HEK293 (cell line): ENCODE results near the gene GPM6B.

Experiments
- CTCF ChIA-PET: fragments of 350-600 bp; formaldehyde crosslinking; extraction: SDS; loops from one replicate; lab custom pipeline; 2021; ENCODE audit warnings: antibody characterized with exemption; lab: Yijun Ruan, JAX
- POLR2A ChIA-PET: fragments of 300-600 bp; formaldehyde crosslinking; extraction: SDS; loops from one replicate; lab custom pipeline; 2020; ENCODE audit warnings: antibody characterized with exemption, inconsistent platforms; lab: Yijun Ruan, JAX
- H3K27ac ChIP-seq: fragments of 200-500 bp; sonication (Bioruptor generic); 2 replicates; pipeline ENCODE4 v1.5.1; 2014; ENCODE audit warnings: low read depth, low read length, control low read depth, inconsistent platforms; ENCODE audit errors: extremely low read depth
- H3K36me3 ChIP-seq, 2 experiments: fragments of 200-500 bp in 1 of 2; sonication (Bioruptor generic) in 1 of 2; 1 replicate in 1 of 2; 2 replicates in 1 of 2; pipeline ENCODE4 v1.5.1; 2014 to 2017; ENCODE audit warnings: inconsistent platforms in 2 of 2, low read length in 2 of 2; ENCODE audit not compliant: control insufficient read depth in 2 of 2, insufficient read depth in 1 of 2
- H3K4me1 ChIP-seq: fragments of 200-500 bp; sonication (Bioruptor generic); 2 replicates; pipeline ENCODE4 v1.5.1; 2014; ENCODE audit warnings: mild to moderate bottlenecking, low read length, inconsistent platforms; ENCODE audit not compliant: control insufficient read depth, insufficient read depth
- H3K4me3 ChIP-seq: 2 replicates; pipeline ENCODE4 v1.5.1; 2011; ENCODE audit warnings: low read depth, mild to moderate bottlenecking, control low read depth, low read length, moderate library complexity
- H3K9me3 ChIP-seq: fragments of 200-500 bp; sonication (Bioruptor generic); 2 replicates; pipeline ENCODE4 v1.5.1; 2014; ENCODE audit warnings: low read depth, low read length, inconsistent platforms; ENCODE audit not compliant: control insufficient read depth, insufficient read depth
- ATF2 ChIP-seq: fragments of 450-650 bp; formaldehyde crosslinking; IDR thresholded peaks from 2 replicates; pipeline ENCODE4 v1.5.1; 2016; ENCODE audit warnings: missing biosample characterization, missing genetic modification characterization, low read depth
- EGR2 ChIP-seq: fragments of 450-650 bp; formaldehyde crosslinking; IDR thresholded peaks from 2 replicates; pipeline ENCODE4 v1.5.1; 2016; ENCODE audit warnings: low read depth, missing biosample characterization, missing genetic modification characterization
- GLIS1 ChIP-seq: fragments of 450-650 bp; formaldehyde crosslinking; IDR thresholded peaks from 2 replicates; pipeline ENCODE4 v1.5.1; 2016; ENCODE audit warnings: missing biosample characterization, missing genetic modification characterization
- KLF1 ChIP-seq: fragments of 450-650 bp; formaldehyde crosslinking; IDR thresholded peaks from 2 replicates; pipeline ENCODE4 v1.5.1; 2016; ENCODE audit warnings: missing biosample characterization, missing genetic modification characterization
- PBX3 ChIP-seq: sonication (generic); formaldehyde crosslinking; IDR thresholded peaks from 2 replicates; pipeline ENCODE4 v1.8.1; 2022; ENCODE audit warnings: mild to moderate bottlenecking, moderate library complexity, missing genetic modification reagents
- SALL2 ChIP-seq: fragments of 450-650 bp; formaldehyde crosslinking; IDR thresholded peaks from 2 replicates; pipeline ENCODE4 v1.5.0; 2017; ENCODE audit warnings: missing biosample characterization, mild to moderate bottlenecking, missing genetic modification characterization, borderline replicate concordance
- ZBTB1 ChIP-seq: fragments of 450-650 bp; formaldehyde crosslinking; IDR thresholded peaks from 2 replicates; pipeline ENCODE4 v1.5.1; 2016; ENCODE audit warnings: missing biosample characterization, missing genetic modification characterization
- ZBTB21 ChIP-seq: fragments of 450-650 bp; formaldehyde crosslinking; IDR thresholded peaks from 2 replicates; pipeline ENCODE4 v1.5.1; 2017; ENCODE audit warnings: missing biosample characterization, missing genetic modification characterization
- ZFHX2 ChIP-seq: fragments of 450-650 bp; formaldehyde crosslinking; conservative IDR thresholded peaks from 2 replicates; pipeline ENCODE4 v1.5.1; 2016; ENCODE audit warnings: missing biosample characterization, missing genetic modification characterization
- ZFP41 ChIP-seq: fragments of 450-650 bp; formaldehyde crosslinking; IDR thresholded peaks from 2 replicates; pipeline ENCODE4 v1.5.1; 2016; ENCODE audit warnings: missing biosample characterization, missing genetic modification characterization, borderline replicate concordance
- ZNF2 ChIP-seq: fragments of 450-650 bp; formaldehyde crosslinking; IDR thresholded peaks from 2 replicates; pipeline ENCODE4 v1.5.1; 2016; ENCODE audit warnings: missing biosample characterization, missing genetic modification characterization
- ZNF221 ChIP-seq: fragments of 450-650 bp; formaldehyde crosslinking; IDR thresholded peaks from 2 replicates; pipeline ENCODE4 v1.5.1; 2017; ENCODE audit warnings: missing biosample characterization, missing genetic modification characterization, borderline replicate concordance
- ZNF274 ChIP-seq, 2 experiments: fragments of 200-500 bp in 1 of 2; fragments of 450-650 bp in 1 of 2; sonication (Bioruptor generic) in 1 of 2; formaldehyde crosslinking in 1 of 2; IDR thresholded peaks; 2 replicates each; pipeline versions ENCODE4 v1.5.1 to v1.6.1; 2014 to 2016; ENCODE audit warnings: borderline replicate concordance in 1 of 2, inconsistent platforms in 1 of 2, low read length in 1 of 2, missing biosample characterization in 1 of 2, missing genetic modification characterization in 1 of 2
- ZNF473 ChIP-seq: fragments of 450-650 bp; formaldehyde crosslinking; IDR thresholded peaks from 2 replicates; pipeline ENCODE4 v1.5.1; 2017; ENCODE audit warnings: missing biosample characterization, missing genetic modification characterization
- ZNF529 ChIP-seq: fragments of 450-650 bp; formaldehyde crosslinking; IDR thresholded peaks from 2 replicates; pipeline ENCODE4 v1.5.1; 2017; ENCODE audit warnings: missing genetic modification characterization, missing biosample characterization; ENCODE audit not compliant: insufficient replicate concordance
- ZNF555 ChIP-seq: fragments of 450-650 bp; formaldehyde crosslinking; conservative IDR thresholded peaks from 2 replicates; pipeline ENCODE4 v1.5.1; 2017; ENCODE audit warnings: missing biosample characterization, mild to moderate bottlenecking, missing genetic modification characterization, inconsistent platforms
- ZNF558 ChIP-seq: fragments of 450-650 bp; formaldehyde crosslinking; IDR thresholded peaks from 2 replicates; pipeline ENCODE4 v1.5.1; 2016; ENCODE audit warnings: missing biosample characterization, missing genetic modification characterization
- ZNF571 ChIP-seq: fragments of 450-650 bp; formaldehyde crosslinking; IDR thresholded peaks from 2 replicates; pipeline ENCODE4 v1.5.0; 2017; ENCODE audit warnings: missing biosample characterization, missing genetic modification characterization
- ZNF580 ChIP-seq: fragments of 450-650 bp; formaldehyde crosslinking; IDR thresholded peaks from 2 replicates; pipeline ENCODE4 v1.5.1; 2016; ENCODE audit warnings: missing biosample characterization, missing genetic modification characterization
- ZNF585B ChIP-seq: fragments of 450-650 bp; formaldehyde crosslinking; IDR thresholded peaks from 2 replicates; pipeline ENCODE4 v1.5.1; 2016; ENCODE audit warnings: missing biosample characterization, missing genetic modification characterization
- ZNF600 ChIP-seq: fragments of 450-650 bp; formaldehyde crosslinking; IDR thresholded peaks from 2 replicates; pipeline ENCODE4 v1.5.1; 2016; ENCODE audit warnings: missing biosample characterization, missing genetic modification characterization
- ZNF670 ChIP-seq: fragments of 450-650 bp; formaldehyde crosslinking; IDR thresholded peaks from 2 replicates; pipeline ENCODE4 v1.5.1; 2016; ENCODE audit warnings: missing biosample characterization, missing genetic modification characterization, low read depth
- ZNF707 ChIP-seq: fragments of 450-650 bp; formaldehyde crosslinking; IDR thresholded peaks from 2 replicates; pipeline ENCODE4 v1.5.1; 2016; ENCODE audit warnings: missing biosample characterization, missing genetic modification characterization

Gene GPM6B

GRCh38 chrX:13825178-13825762 is 8.4 kb upstream of the GPM6B start:
- CTCF ChIA-PET: no interaction called here
- peak; percentile 57 for TF ChIP-seq EGR2 (tag by site-specific recombination)
- no peak for TF ChIP-seq ZBTB21 (tag by site-specific recombination)
- TF ChIP-seq ZFHX2 (tag by site-specific recombination): peak; percentile 53; the same call in 1 of the 2 replicates
- TF ChIP-seq ZNF670 (tag by site-specific recombination): no peak
- TF ChIP-seq KLF1: no peak
- TF ChIP-seq, all 188 proteins: peak for 2
- POLR2A ChIA-PET: interaction anchor here (1.3 kb wide), 1 partner anchor 11 kb away, joined by 3 read pairs; no protein-coding TSS in a partner anchor
- Histone ChIP-seq H3K9me3 (no peaks in the 10 kb centered on the region), H3K36me3 (no peaks in the 10 kb centered on the region), H3K4me1 (no peaks in the 10 kb centered on the region), H3K27ac (no peak overlapping the region), H3K4me3 (no peak overlapping the region)

GRCh38 chrX:13824746-13825145 is 7.9 kb upstream of the GPM6B start:
- Histone ChIP-seq H3K36me3 (no peaks in the 10 kb centered on the region), H3K4me3 (no peak overlapping the region), H3K9me3 (no peaks in the 10 kb centered on the region), H3K4me1 (no peaks in the 10 kb centered on the region), H3K27ac (no peak overlapping the region)
- no peak for TF ChIP-seq ZNF221 (tag by site-specific recombination)
- TF ChIP-seq ATF2 (tag by site-specific recombination): peak; percentile 43; the same call in 1 of the 2 replicates
- no peak for TF ChIP-seq ZNF571 (tag by site-specific recombination)
- POLR2A ChIA-PET: interaction anchor here (1.3 kb wide), 1 partner anchor 12 kb away, joined by 3 read pairs; no protein-coding TSS in a partner anchor
- CTCF ChIA-PET: interaction anchor here (1.2 kb wide), 1 partner anchor 207 kb away, joined by 4 read pairs; no protein-coding TSS in a partner anchor

GRCh38 chrX:13821738-13822137 is 4.8 kb upstream of the GPM6B start:
- TF ChIP-seq ZNF2: no peak
- TF ChIP-seq ZFP41 (tag by site-specific recombination): no peak
- TF ChIP-seq ZBTB1 (tag by site-specific recombination): no peak
- no peak for TF ChIP-seq ZNF580
- no peak for TF ChIP-seq ZNF473 (tag by site-specific recombination)
- TF ChIP-seq ZNF274 (IDR thresholded peaks at IDR 0.05; ENCODE audit: low read length): no peak
- no peak for TF ChIP-seq ZNF274 (tag by site-specific recombination; IDR thresholded peaks at IDR 0.05; ENCODE audit: borderline replicate concordance)
- no peak for TF ChIP-seq ZNF558
- no peak for TF ChIP-seq ZNF585B (tag by site-specific recombination)
- TF ChIP-seq ZNF600 (tag by site-specific recombination): no peak
- TF ChIP-seq ZNF555 (tag by site-specific recombination): no peak
- no peak for TF ChIP-seq ZNF707 (tag by site-specific recombination)
- no peak for TF ChIP-seq SALL2 (tag by site-specific recombination)
- no peak for TF ChIP-seq GLIS1 (tag by site-specific recombination)
- no peak for TF ChIP-seq PBX3
- no peak for TF ChIP-seq ZNF529 (tag by site-specific recombination)
- ChIA-PET CTCF (no interaction called here), POLR2A (no interaction called here)
- H3K4me3 ChIP-seq: no peak overlapping the region
- no peaks in the 10 kb centered on the region for H3K36me3 ChIP-seq
- no peaks in the 10 kb centered on the region for H3K9me3 ChIP-seq
- H3K4me1 ChIP-seq: no peaks in the 10 kb centered on the region
- H3K27ac ChIP-seq: no peak overlapping the region
